ENCODE results near the gene FSD1L. TPM values are rescaled to one million over a fixed set of nuclear protein-coding genes. Genes with fewer than 3 reads are reported as not detected.

FSD1L gene
- total and polyA plus RNA-seq, 2 of the 13 experiments (the other 11 are each of a cell fraction or from before 2014, with no cell fraction given): 4.1 to 5.1 TPM

DNA sequence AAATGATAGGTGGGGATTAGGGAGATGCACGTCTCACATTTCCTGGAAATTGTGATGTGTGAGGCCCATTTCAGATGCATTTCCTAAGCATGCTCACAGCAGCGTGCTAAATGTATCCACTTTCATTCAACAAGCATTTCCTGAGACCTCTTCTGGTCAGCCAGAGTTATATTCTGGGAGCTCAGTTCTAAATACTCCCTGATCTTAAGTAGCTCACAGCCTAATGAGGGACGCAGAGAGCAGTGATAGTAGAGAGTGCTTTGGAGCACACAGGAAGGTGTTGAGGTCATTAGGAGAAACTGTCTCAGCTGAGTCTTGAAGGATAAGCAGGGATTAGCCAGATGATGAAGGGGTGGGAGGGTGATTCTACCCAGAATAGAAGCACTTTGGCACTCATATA is 46.2 kb upstream of the FSD1L start:
- BruUV-seq (replicated peaks): no TSS peak
- no peak overlapping the region for H3K4me3 ChIP-seq (replicated peaks in 1 of 3; ENCODE audit: insufficient read depth in 1 of 3, low read depth in 2 of 3, low read length in 3 of 3)
- CTCF ChIA-PET (ENCODE audit: low intra/inter-chr PET ratio, low total read pairs): no interaction called here
- no peak overlapping the region for H2AFZ ChIP-seq (ENCODE audit: low read length)
- DNase-seq (ENCODE audit: low spot score) (no peak), ATAC-seq (peak; percentile 48; the same call in 2 of the 3 replicates), FAIRE-seq (no peak)
- intact Hi-C loops (cut with micrococcal nuclease; ENCODE audit: unreplicated experiment): no loop called here
- no peak for TF ChIP-seq ZNF562 (CRISPR knock-in tag; IDR thresholded peaks at IDR 0.05; ENCODE audit: borderline replicate concordance)
- 0 out of 2 replicates have a peak, but pooled peaks have one; percentile 10 for TF ChIP-seq STAG1 (CRISPR knock-in tag; IDR thresholded peaks at IDR 0.05)
- in situ Hi-C loops (cut with HindIII; ENCODE audit: extremely low pct_ligation_motif_present, low pct_unique_long_range_greater_than_20kb): no loop called here
- no peak overlapping the region for H3K4me2 ChIP-seq (ENCODE audit: low read depth, low read length)
- 92% methylated on average over 3 of the region's 3 CpGs for WGBS (ENCODE audit: low lambda C conversion rate)
- no peaks in the 10 kb centered on the region for H3K9me3 ChIP-seq (ENCODE audit: low read length)
- H3K36me3 ChIP-seq (replicated peaks in 1 of 2; ENCODE audit: control insufficient read depth in 1 of 2, insufficient read depth in 2 of 2, low read length in 2 of 2): no peaks in the 10 kb centered on the region
- H3K27me3 ChIP-seq (ENCODE audit: control insufficient read depth in 1 of 2, insufficient read depth in 2 of 2, low read length in 2 of 2): no peaks in the 10 kb centered on the region
- H3K9ac ChIP-seq (ENCODE audit: insufficient read depth, low read depth, low read length): no peak overlapping the region
- H3K79me2 ChIP-seq (ENCODE audit: insufficient read depth, low read length): no peaks in the 10 kb centered on the region
- H4K20me1 ChIP-seq (ENCODE audit: insufficient read depth, low read length): no peaks in the 10 kb centered on the region
- POLR2A ChIA-PET: no interaction called here
- no peak overlapping the region for H3K27ac ChIP-seq (ENCODE audit: extremely low read length, insufficient read depth, low read length)
- H3K4me1 ChIP-seq (ENCODE audit: insufficient read depth, low read length): peaks cover 14% of the 10 kb centered on the region

DNA sequence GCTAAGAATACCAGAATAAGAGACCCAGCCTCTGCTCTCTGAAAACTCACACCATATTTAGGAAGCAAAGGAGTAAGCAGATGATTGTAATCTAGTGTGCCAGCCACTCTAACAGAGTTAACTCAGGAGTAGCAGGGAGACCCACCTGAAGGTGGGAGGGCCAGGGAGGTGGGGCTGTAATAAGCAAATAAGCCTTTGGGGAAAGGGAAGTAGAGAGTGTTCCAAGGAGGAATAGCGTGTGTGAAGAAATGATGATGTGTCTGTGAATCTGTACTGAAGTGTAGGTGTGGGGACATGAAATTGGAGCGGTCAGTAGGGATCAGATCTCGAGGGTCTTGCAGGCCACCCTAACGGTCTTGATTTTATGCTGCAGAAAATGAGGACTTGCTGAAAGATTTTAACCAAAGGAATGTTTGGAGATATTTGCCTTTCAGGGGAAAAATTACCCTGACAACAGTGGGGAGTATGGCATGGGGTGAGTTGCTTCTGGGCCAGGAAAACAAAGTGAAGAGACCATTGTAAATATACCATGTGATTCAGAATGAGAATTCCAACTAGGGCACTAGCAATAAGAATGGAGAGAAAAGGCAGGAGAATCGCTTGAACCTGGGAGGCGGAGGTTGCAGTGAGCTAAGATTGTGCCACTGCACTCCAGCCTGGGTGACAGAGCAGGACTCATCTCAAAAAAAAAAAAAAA is 44.1 kb upstream of the FSD1L start:
- DNase-seq (ENCODE audit: low spot score): no peak
- H3K9me3 ChIP-seq (ENCODE audit: low read length): no peaks in the 10 kb centered on the region
- no peaks in the 10 kb centered on the region for H3K79me2 ChIP-seq (ENCODE audit: insufficient read depth, low read length)
- intact Hi-C loops (cut with micrococcal nuclease; ENCODE audit: unreplicated experiment): no loop called here
- H3K27me3 ChIP-seq (ENCODE audit: control insufficient read depth in 1 of 2, insufficient read depth in 2 of 2, low read length in 2 of 2): no peaks in the 10 kb centered on the region
- FAIRE-seq: no peak
- in situ Hi-C loops (cut with HindIII; ENCODE audit: extremely low pct_ligation_motif_present, low pct_unique_long_range_greater_than_20kb): no loop called here
- POLR2A ChIA-PET: no interaction called here
- no peak overlapping the region for H3K4me3 ChIP-seq (replicated peaks in 1 of 3; ENCODE audit: insufficient read depth in 1 of 3, low read depth in 2 of 3, low read length in 3 of 3)
- H3K27ac ChIP-seq (ENCODE audit: extremely low read length, insufficient read depth, low read length): no peak overlapping the region
- CTCF ChIA-PET (ENCODE audit: low intra/inter-chr PET ratio, low total read pairs): no interaction called here
- H4K20me1 ChIP-seq (ENCODE audit: insufficient read depth, low read length): no peaks in the 10 kb centered on the region
- H3K4me1 ChIP-seq (ENCODE audit: insufficient read depth, low read length): peaks cover 14% of the 10 kb centered on the region
- H3K36me3 ChIP-seq (replicated peaks in 1 of 2; ENCODE audit: control insufficient read depth in 1 of 2, insufficient read depth in 2 of 2, low read length in 2 of 2): no peaks in the 10 kb centered on the region
- H3K9ac ChIP-seq (ENCODE audit: insufficient read depth, low read depth, low read length): no peak overlapping the region
- no peak for ATAC-seq
- H3K4me2 ChIP-seq (ENCODE audit: low read depth, low read length): no peak overlapping the region
- no TSS peak for BruUV-seq (replicated peaks)
- WGBS (ENCODE audit: low lambda C conversion rate): 91% methylated on average over 6 of the region's 6 CpGs
- no peak for TF ChIP-seq SMARCC2 (IDR thresholded peaks at IDR 0.05)
- TF ChIP-seq CCDC6 (CRISPR knock-in tag; IDR thresholded peaks at IDR 0.05): no peak
- TF ChIP-seq GTF2F1 (IDR thresholded peaks at IDR 0.05; ENCODE audit: low read length): no peak
- TF ChIP-seq ZNF776 (CRISPR knock-in tag; IDR thresholded peaks at IDR 0.05): no peak
- no peak for TF ChIP-seq SMARCE1 (IDR thresholded peaks at IDR 0.05; ENCODE audit: borderline replicate concordance)
- no peak overlapping the region for H2AFZ ChIP-seq (ENCODE audit: low read length)

All from HepG2 (cell line).